ENCODE data around the gene RBMXL2.

The RBMXL2 gene

DNA sequence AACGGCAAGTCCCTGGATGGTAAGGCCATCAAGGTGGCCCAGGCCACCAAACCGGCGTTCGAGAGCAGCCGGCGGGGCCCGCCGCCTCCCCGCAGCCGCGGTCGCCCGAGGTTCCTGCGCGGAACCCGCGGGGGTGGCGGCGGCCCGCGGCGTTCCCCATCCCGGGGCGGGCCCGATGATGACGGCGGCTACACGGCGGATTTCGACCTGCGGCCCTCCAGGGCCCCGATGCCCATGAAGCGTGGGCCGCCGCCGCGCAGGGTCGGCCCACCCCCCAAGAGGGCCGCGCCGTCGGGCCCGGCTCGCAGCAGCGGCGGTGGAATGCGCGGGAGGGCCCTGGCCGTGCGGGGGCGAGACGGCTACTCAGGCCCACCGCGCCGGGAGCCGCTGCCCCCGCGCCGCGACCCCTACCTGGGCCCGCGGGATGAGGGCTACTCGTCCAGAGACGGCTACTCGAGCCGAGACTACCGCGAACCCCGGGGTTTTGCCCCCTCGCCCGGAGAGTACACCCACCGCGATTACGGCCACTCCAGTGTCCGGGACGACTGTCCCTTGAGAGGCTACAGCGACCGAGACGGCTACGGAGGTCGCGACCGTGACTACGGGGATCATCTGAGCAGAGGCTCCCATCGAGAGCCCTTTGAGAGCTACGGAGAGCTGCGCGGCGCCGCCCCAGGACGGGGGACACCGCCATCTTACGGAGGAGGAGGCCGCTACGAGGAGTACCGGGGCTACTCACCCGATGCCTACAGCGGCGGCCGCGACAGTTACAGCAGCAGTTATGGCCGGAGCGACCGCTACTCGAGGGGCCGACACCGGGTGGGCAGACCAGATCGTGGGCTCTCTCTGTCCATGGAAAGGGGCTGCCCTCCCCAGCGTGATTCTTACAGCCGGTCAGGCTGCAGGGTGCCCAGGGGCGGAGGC is 792 bp downstream of the RBMXL2 start:
- TF ChIP-seq, protein P1, sequence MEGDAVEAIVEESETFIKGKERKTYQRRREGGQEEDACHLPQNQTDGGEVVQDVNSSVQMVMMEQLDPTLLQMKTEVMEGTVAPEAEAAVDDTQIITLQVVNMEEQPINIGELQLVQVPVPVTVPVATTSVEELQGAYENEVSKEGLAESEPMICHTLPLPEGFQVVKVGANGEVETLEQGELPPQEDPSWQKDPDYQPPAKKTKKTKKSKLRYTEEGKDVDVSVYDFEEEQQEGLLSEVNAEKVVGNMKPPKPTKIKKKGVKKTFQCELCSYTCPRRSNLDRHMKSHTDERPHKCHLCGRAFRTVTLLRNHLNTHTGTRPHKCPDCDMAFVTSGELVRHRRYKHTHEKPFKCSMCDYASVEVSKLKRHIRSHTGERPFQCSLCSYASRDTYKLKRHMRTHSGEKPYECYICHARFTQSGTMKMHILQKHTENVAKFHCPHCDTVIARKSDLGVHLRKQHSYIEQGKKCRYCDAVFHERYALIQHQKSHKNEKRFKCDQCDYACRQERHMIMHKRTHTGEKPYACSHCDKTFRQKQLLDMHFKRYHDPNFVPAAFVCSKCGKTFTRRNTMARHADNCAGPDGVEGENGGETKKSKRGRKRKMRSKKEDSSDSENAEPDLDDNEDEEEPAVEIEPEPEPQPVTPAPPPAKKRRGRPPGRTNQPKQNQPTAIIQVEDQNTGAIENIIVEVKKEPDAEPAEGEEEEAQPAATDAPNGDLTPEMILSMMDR (IDR thresholded peaks at IDR 0.05; ENCODE audit: low read depth, low read length): no peak

GRCh38 chr11:7098235-7098832 is 9.5 kb downstream of the RBMXL2 start:
- DNase-seq: no peak
- TF ChIP-seq, protein P1 (IDR thresholded peaks at IDR 0.05; ENCODE audit: low read depth, low read length): peak; percentile 63
- H3K27me3 ChIP-seq: peaks cover 2% of the 10 kb centered on the region; the same call in 1 of the 2 replicates

More for the DNA sequence above, 792 bp downstream of the RBMXL2 start:
- Histone ChIP-seq H3K9me3 (no peaks in the 10 kb centered on the region), H3K27me3 (peaks cover 12% of the 10 kb centered on the region), H3K4me1 (no peaks in the 10 kb centered on the region), H3K4me3 (ENCODE audit: low read depth, low read length) (no peak overlapping the region), H3K36me3 (no peaks in the 10 kb centered on the region)
- no peak for DNase-seq

GRCh38 chr11:7115780-7116179 is 27.0 kb downstream of the RBMXL2 start:
- Histone ChIP-seq H3K36me3 (no peaks in the 10 kb centered on the region), H3K27me3 (no peaks in the 10 kb centered on the region), H3K4me3 (ENCODE audit: low read depth, low read length) (no peak overlapping the region), H3K4me1 (no peaks in the 10 kb centered on the region), H3K9me3 (no peaks in the 10 kb centered on the region)
- TF ChIP-seq, protein P1 (IDR thresholded peaks at IDR 0.05; ENCODE audit: low read depth, low read length): no peak
- DNase-seq: no peak

More at GRCh38 chr11:7098235-7098832, 9.5 kb downstream of the RBMXL2 start:
- Histone ChIP-seq H3K4me1 (no peaks in the 10 kb centered on the region), H3K9me3 (no peaks in the 10 kb centered on the region), H3K4me3 (ENCODE audit: low read depth, low read length) (no peak overlapping the region), H3K36me3 (no peaks in the 10 kb centered on the region)

DNA sequence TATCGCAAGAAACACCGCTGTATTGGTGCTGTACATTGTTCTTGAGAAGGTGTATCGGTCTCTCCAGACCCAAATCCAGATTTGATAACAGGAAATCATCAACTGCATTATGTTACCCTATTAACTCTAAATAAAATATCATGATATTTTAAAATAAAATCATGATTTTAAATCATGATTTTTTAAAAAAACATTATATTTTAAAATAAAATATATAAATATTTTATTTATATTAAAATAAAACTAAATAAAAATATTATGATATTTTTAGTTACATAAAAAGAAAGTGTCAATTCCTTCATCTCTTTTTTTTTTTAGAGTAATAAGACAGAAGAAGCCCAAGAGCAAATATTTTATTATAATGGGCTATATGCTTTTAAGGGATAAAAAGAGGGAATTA is 27.6 kb downstream of the RBMXL2 start:
- Histone ChIP-seq H3K9me3 (no peaks in the 10 kb centered on the region), H3K36me3 (no peaks in the 10 kb centered on the region), H3K27me3 (no peaks in the 10 kb centered on the region), H3K4me1 (no peaks in the 10 kb centered on the region), H3K4me3 (ENCODE audit: low read depth, low read length) (no peak overlapping the region)
- no peak for DNase-seq
- TF ChIP-seq, protein P1 (IDR thresholded peaks at IDR 0.05; ENCODE audit: low read depth, low read length): no peak

- DNase-seq: no peak
- H3K36me3 ChIP-seq: no peaks in the 10 kb centered on the region
- H3K4me3 ChIP-seq (ENCODE audit: low read depth, low read length): no peak overlapping the region
- no peaks in the 10 kb centered on the region for H3K27me3 ChIP-seq
- TF ChIP-seq, protein P1 (IDR thresholded peaks at IDR 0.05; ENCODE audit: low read depth, low read length): no peak
- no peaks in the 10 kb centered on the region for H3K9me3 ChIP-seq
- no peaks in the 10 kb centered on the region for H3K4me1 ChIP-seq
Observed at GRCh38 chr11:7138051-7138450, 49.3 kb downstream of the RBMXL2 start.

Data from BE2C (cell line).